Loucy (cell line): ENCODE results near the gene CACNA2D1.

Source experiments
- H2AFZ ChIP-seq: fragments of 200-600 bp; sonication (generic); 2 replicates; pipeline ENCODE4 v1.6.0; 2016; ENCODE audit warnings: antibody characterized with exemption, mild to moderate bottlenecking, low read length, moderate library complexity
- H3F3A ChIP-seq: fragments of 200-600 bp; 2 replicates; pipeline ENCODE4 v1.6.0; 2016; ENCODE audit warnings: antibody characterized with exemption, low read depth, mild to moderate bottlenecking
- H3K27me3 ChIP-seq: fragments of 200-600 bp; sonication (generic); 2 replicates; pipeline ENCODE4 v1.6.1; 2014; ENCODE audit warnings: low read length, mild to moderate bottlenecking; ENCODE audit not compliant: insufficient read depth, poor library complexity, severe bottlenecking
- H3K36me3 ChIP-seq: fragments of 200-600 bp; sonication (generic); 2 replicates; pipeline ENCODE4 v1.6.1; 2016; ENCODE audit warnings: low read length; ENCODE audit not compliant: insufficient read depth
- H3K4me1 ChIP-seq: fragments of 200-600 bp; sonication (generic); 2 replicates; pipeline ENCODE4 v1.5.1; 2014; ENCODE audit warnings: low read length, mild to moderate bottlenecking; ENCODE audit not compliant: insufficient read depth, poor library complexity, severe bottlenecking
- H3K4me2 ChIP-seq: fragments of 200-600 bp; sonication (generic); 2 replicates; pipeline ENCODE4 v1.6.0; 2014; ENCODE audit warnings: antibody characterized with exemption, low read length, low read depth, mild to moderate bottlenecking; ENCODE audit not compliant: poor library complexity, severe bottlenecking
- H3K4me3 ChIP-seq: fragments of 200-600 bp; sonication (generic); 2 replicates; pipeline ENCODE4 v1.5.1; 2014; ENCODE audit warnings: low read length, mild to moderate bottlenecking, mixed read lengths; ENCODE audit not compliant: poor library complexity, severe bottlenecking
- H3K79me2 ChIP-seq: fragments of 200-600 bp; sonication (generic); 2 replicates; pipeline ENCODE4 v1.6.1; 2014; ENCODE audit warnings: low read length; ENCODE audit not compliant: insufficient read depth
- H3K9ac ChIP-seq: fragments of 200-600 bp; sonication (generic); 2 replicates; pipeline ENCODE4 v1.6.0; 2014; ENCODE audit warnings: mild to moderate bottlenecking, low read depth, low read length, moderate library complexity; ENCODE audit not compliant: poor library complexity, severe bottlenecking
- H3K9me2 ChIP-seq: fragments of 200-600 bp; sonication (generic); replicated peaks from 2 replicates; pipeline ENCODE4 v1.6.1; 2016; ENCODE audit warnings: low read depth, low read length, mixed read lengths
- H3K9me3 ChIP-seq: fragments of 200-600 bp; sonication (generic); 2 replicates; pipeline ENCODE4 v1.6.1; 2014; ENCODE audit warnings: mild to moderate bottlenecking, antibody characterized with exemption, low read length, low read depth; ENCODE audit not compliant: insufficient read depth
- H4K20me1 ChIP-seq: fragments of 200-600 bp; sonication (generic); 2 replicates; pipeline ENCODE4 v1.6.0; 2014; ENCODE audit warnings: antibody characterized with exemption, low read length, mild to moderate bottlenecking; ENCODE audit not compliant: insufficient read depth, poor library complexity, severe bottlenecking
- CTCF ChIP-seq: fragments of 200-600 bp; sonication (generic); conservative IDR thresholded peaks from 2 replicates; pipeline ENCODE4 v1.5.1; 2014; ENCODE audit warnings: mild to moderate bottlenecking, antibody characterized with exemption, low read length
- EZH2phosphoT487 ChIP-seq: fragments of 200-600 bp; IDR thresholded peaks from 2 replicates; pipeline ENCODE4 v1.6.1; 2018; ENCODE audit warnings: antibody characterized with exemption, mild to moderate bottlenecking, moderate library complexity, borderline replicate concordance

Gene CACNA2D1

GRCh38 chr7:82364048-82364447 is 79.5 kb downstream of the CACNA2D1 start:
- no peak for TF ChIP-seq CTCF
- TF ChIP-seq EZH2phosphoT487 = no peak

GRCh38 chr7:82362129-82362706 is 81.4 kb downstream of the CACNA2D1 start:
- Histone ChIP-seq H2AFZ (no peak overlapping the region), H3K27me3 (no peaks in the 10 kb centered on the region), H3F3A (no peaks in the 10 kb centered on the region), H3K9ac (no peak overlapping the region), H3K4me2 (no peak overlapping the region), H3K4me3 (no peak overlapping the region), H3K79me2 (no peaks in the 10 kb centered on the region), H3K4me1 (no peaks in the 10 kb centered on the region), H3K9me3 (no peaks in the 10 kb centered on the region), H3K9me2 (no peaks in the 10 kb centered on the region), H3K36me3 (no peaks in the 10 kb centered on the region), H4K20me1 (no peaks in the 10 kb centered on the region)
- TF ChIP-seq CTCF (no peak), EZH2phosphoT487 (no peak)

More at GRCh38 chr7:82364048-82364447, 79.5 kb downstream of the CACNA2D1 start:
- Histone ChIP-seq H3K9me2 (no peaks in the 10 kb centered on the region), H3K4me1 (no peaks in the 10 kb centered on the region), H2AFZ (no peak overlapping the region), H3F3A (no peaks in the 10 kb centered on the region), H3K4me2 (no peak overlapping the region), H3K9ac (no peak overlapping the region), H3K9me3 (no peaks in the 10 kb centered on the region), H3K36me3 (no peaks in the 10 kb centered on the region), H3K4me3 (no peak overlapping the region), H3K27me3 (no peaks in the 10 kb centered on the region), H3K79me2 (no peaks in the 10 kb centered on the region), H4K20me1 (no peaks in the 10 kb centered on the region)

- Histone ChIP-seq H3K4me3 (no peak overlapping the region), H3K4me1 (no peaks in the 10 kb centered on the region), H3K4me2 (no peak overlapping the region), H3K79me2 (no peaks in the 10 kb centered on the region), H4K20me1 (no peaks in the 10 kb centered on the region), H3K27me3 (no peaks in the 10 kb centered on the region), H2AFZ (no peak overlapping the region), H3K36me3 (no peaks in the 10 kb centered on the region), H3F3A (no peaks in the 10 kb centered on the region), H3K9me2 (no peaks in the 10 kb centered on the region), H3K9me3 (no peaks in the 10 kb centered on the region), H3K9ac (no peak overlapping the region)
- TF ChIP-seq CTCF (no peak), EZH2phosphoT487 (no peak)
Observed at GRCh38 chr7:82360591-82361368, 82.8 kb downstream of the CACNA2D1 start.
